Activated T-cell treated with anti-CD3 and anti-CD28 coated beads, Interleukin-2, amount 50 U/mL, for 72 hours (primary cell): Measurements from ENCODE around the gene ZNF134. TPM values are rescaled to one million over a fixed set of nuclear protein-coding genes. Genes with fewer than 3 reads are reported as not detected.

Experiments
- ATAC-seq, 2 donors: fragments of 150-1000 bp; cut with Tn5 transposase; replicated peaks in 1 of 2; 2 replicates each; pipeline ENCODE4 v1.10.0; 2021; ENCODE audit warnings: moderate library complexity in 2 of 2, mild to moderate bottlenecking in 1 of 2
- DNase-seq, 2 donors: peaks; one replicate each; pipeline ENCODE4 v3.0.0; 2021 to 2022; ENCODE audit warnings: mixed read lengths in 1 of 2
- H3K27ac Mint-ChIP-seq: one replicate; pipeline ENCODE4 v1.8.0; 2022; ENCODE audit warnings: mild to moderate bottlenecking, moderate library complexity, mixed read lengths
- H3K27me3 Mint-ChIP-seq: one replicate; pipeline ENCODE4 v1.8.0; 2022; ENCODE audit warnings: low read depth, mixed read lengths
- H3K36me3 Mint-ChIP-seq, 2 donors: one replicate each; pipeline ENCODE4 v1.8.0; 2022; ENCODE audit warnings: mixed read lengths in 2 of 2, mild to moderate bottlenecking in 1 of 2; ENCODE audit not compliant: insufficient read depth in 2 of 2
- H3K4me1 Mint-ChIP-seq: one replicate; pipeline ENCODE4 v1.8.0; 2022; ENCODE audit warnings: low read depth, mixed read lengths
- H3K4me3 Mint-ChIP-seq, 2 donors: one replicate each; pipeline ENCODE4 v1.8.0; 2022; ENCODE audit warnings: mild to moderate bottlenecking in 2 of 2, mixed read lengths in 2 of 2, moderate library complexity in 2 of 2
- H3K9me3 Mint-ChIP-seq, 2 donors: one replicate each; pipeline ENCODE4 v1.8.0; 2022; ENCODE audit warnings: mixed read lengths in 2 of 2
- total RNA-seq, 2 donors: library from RNA; stranded (reverse); gene quantifications; one replicate each; pipeline ENCODE4 v1.2.3, GENCODE V29; 2022

ZNF134 gene
- total RNA-seq, result 10 to 100 TPM; 12.8 to 14.0 TPM

- peak; percentile 100 for ATAC-seq
- H3K4me1 Mint-ChIP-seq, result peaks cover 36% of the 10 kb centered on the region
- H3K36me3 Mint-ChIP-seq, result peaks cover 58 to 66% of the 10 kb centered on the region in 2 donors
- H3K4me3 Mint-ChIP-seq, result peak within 1 kb of the TSS; percentile 90 to 94
- DNase-seq, result peak; percentile 91 to 94
- H3K27me3 Mint-ChIP-seq, result no peaks in the 10 kb centered on the region
- H3K9me3 Mint-ChIP-seq, result peaks cover 35 to 46% of the 10 kb centered on the region in 2 donors
- peak within 1 kb of the TSS; percentile 25 for H3K27ac Mint-ChIP-seq
Observed at GRCh38 chr19:57613941-57614743, at the start of gene ZNF134. Gene ZNF134, plus strand, starts transcription at chr19:57614242. Its CDS starts 5,227 bp downstream, at chr19:57619469.

- DNase-seq, result no peak
- Mint-ChIP-seq H3K27ac (no peak overlapping the region), H3K4me1 (no peaks in the 10 kb centered on the region), H3K36me3 (peaks cover 33 to 44% of the 10 kb centered on the region in 2 donors), H3K9me3 (peaks cover 29 to 44% of the 10 kb centered on the region in 2 donors), H3K4me3 (no peak overlapping the region), H3K27me3 (no peaks in the 10 kb centered on the region)
- no peak for ATAC-seq
Observed at GRCh38 chr19:57566396-57567265, 47.4 kb upstream of the ZNF134 start.

GRCh38 chr19:57570707-57571106 lies 43.3 kb upstream of the ZNF134 start:
- H3K4me3 Mint-ChIP-seq, result no peak overlapping the region
- peaks cover 55 to 62% of the 10 kb centered on the region in 2 donors for H3K36me3 Mint-ChIP-seq
- H3K9me3 Mint-ChIP-seq, result peaks cover 21 to 48% of the 10 kb centered on the region in 2 donors
- no peaks in the 10 kb centered on the region for H3K4me1 Mint-ChIP-seq
- DNase-seq, result no peak
- H3K27ac Mint-ChIP-seq, result no peak overlapping the region
- ATAC-seq, result no peak
- H3K27me3 Mint-ChIP-seq, result no peaks in the 10 kb centered on the region

- peaks cover 28 to 52% of the 10 kb centered on the region in 2 donors for H3K9me3 Mint-ChIP-seq
- H3K4me1 Mint-ChIP-seq, result peaks cover 8% of the 10 kb centered on the region
- peaks cover 65 to 70% of the 10 kb centered on the region in 2 donors for H3K36me3 Mint-ChIP-seq
- DNase-seq (no peak), ATAC-seq (no peak)
- no peaks in the 10 kb centered on the region for H3K27me3 Mint-ChIP-seq
- no peak overlapping the region for H3K27ac Mint-ChIP-seq
- no peak overlapping the region for H3K4me3 Mint-ChIP-seq
Observed at GRCh38 chr19:57572415-57572947, 41.6 kb upstream of the ZNF134 start.

- Mint-ChIP-seq H3K36me3 (peaks cover 63 to 75% of the 10 kb centered on the region in 2 donors), H3K9me3 (peaks cover 28 to 42% of the 10 kb centered on the region in 2 donors), H3K27ac (no peak overlapping the region), H3K4me1 (peaks cover 20% of the 10 kb centered on the region), H3K4me3 (no peak overlapping the region), H3K27me3 (no peaks in the 10 kb centered on the region)
- ATAC-seq (no peak), DNase-seq (no peak)
Observed at GRCh38 chr19:57576661-57577060, 37.4 kb upstream of the ZNF134 start.

- Mint-ChIP-seq H3K36me3 (peaks cover 53 to 68% of the 10 kb centered on the region in 2 donors), H3K27ac (peak within 1 kb of the TSS; percentile 40), H3K4me3 (peak within 1 kb of the TSS; percentile 84 to 85)
Observed at GRCh38 chr19:57578487-57579205, 35.4 kb upstream of the ZNF134 start, which contains the start of gene ZNF416. Gene ZNF416, minus strand, starts transcription at chr19:57578911. Its CDS starts 207 bp downstream, at chr19:57578704.

GRCh38 chr19:57583104-57583520 lies 30.9 kb upstream of the ZNF134 start:
- Mint-ChIP-seq H3K4me3 (peak overlapping the region; percentile 92 to 98), H3K27ac (no peak overlapping the region), H3K9me3 (peaks cover 33 to 35% of the 10 kb centered on the region in 2 donors), H3K36me3 (peaks cover 47 to 68% of the 10 kb centered on the region in 2 donors), H3K27me3 (no peaks in the 10 kb centered on the region), H3K4me1 (peaks cover 26% of the 10 kb centered on the region)
- DNase-seq (no peak), ATAC-seq (no peak)

More at GRCh38 chr19:57578487-57579205, 35.4 kb upstream of the ZNF134 start, which contains the start of gene ZNF416:
- ATAC-seq (peak; percentile 94), DNase-seq (peak; percentile 95 to 97)
- peaks cover 23% of the 10 kb centered on the region for H3K4me1 Mint-ChIP-seq
- H3K9me3 Mint-ChIP-seq, result peaks cover 32 to 41% of the 10 kb centered on the region in 2 donors
- H3K27me3 Mint-ChIP-seq, result no peaks in the 10 kb centered on the region

- H3K27ac Mint-ChIP-seq, result peak within 1 kb of the TSS; percentile 79
- H3K4me1 Mint-ChIP-seq, result peaks cover 24% of the 10 kb centered on the region
- peak within 1 kb of the TSS; percentile 92 to 98 for H3K4me3 Mint-ChIP-seq
- ATAC-seq (peak; percentile 91 to 93), DNase-seq (peak; percentile 83 to 91)
- H3K36me3 Mint-ChIP-seq, result peaks cover 51 to 71% of the 10 kb centered on the region in 2 donors
- H3K9me3 Mint-ChIP-seq, result peaks cover 35 to 38% of the 10 kb centered on the region in 2 donors
- H3K27me3 Mint-ChIP-seq, result no peaks in the 10 kb centered on the region
Observed at GRCh38 chr19:57583521-57584416, 30.3 kb upstream of the ZNF134 start, which contains the start of gene ZIK1. Gene ZIK1, plus strand, starts transcription at chr19:57584145. Its CDS starts 212 bp downstream, at chr19:57584357.

GRCh38 chr19:57587529-57587928 lies 26.5 kb upstream of the ZNF134 start:
- Mint-ChIP-seq H3K27me3 (no peaks in the 10 kb centered on the region), H3K9me3 (peaks cover 31 to 41% of the 10 kb centered on the region in 2 donors), H3K36me3 (peaks cover 68 to 79% of the 10 kb centered on the region in 2 donors), H3K4me1 (peaks cover 20% of the 10 kb centered on the region), H3K4me3 (no peak overlapping the region), H3K27ac (no peak overlapping the region)
- ATAC-seq (no peak), DNase-seq (no peak)

GRCh38 chr19:57599377-57599760 lies 14.7 kb upstream of the ZNF134 start:
- H3K9me3 Mint-ChIP-seq, result peaks cover 26 to 34% of the 10 kb centered on the region in 2 donors
- peak in 1 of 2 donors; percentile 36 for ATAC-seq
- H3K27me3 Mint-ChIP-seq, result no peaks in the 10 kb centered on the region
- peaks cover 40 to 42% of the 10 kb centered on the region in 2 donors for H3K36me3 Mint-ChIP-seq
- no peak overlapping the region for H3K27ac Mint-ChIP-seq
- no peak for DNase-seq
- H3K4me3 Mint-ChIP-seq, result peak overlapping the region; percentile 86 to 91
- peaks cover 20% of the 10 kb centered on the region for H3K4me1 Mint-ChIP-seq

GRCh38 chr19:57599761-57600383 lies 14.2 kb upstream of the ZNF134 start, which contains the start of gene ZNF530:
Gene ZNF530, plus strand, starts transcription at chr19:57599885. Its CDS starts 4,461 bp downstream, at chr19:57604346.
- DNase-seq (peak; percentile 92), ATAC-seq (peak; percentile 100)
- H3K9me3 Mint-ChIP-seq, result peaks cover 29 to 37% of the 10 kb centered on the region in 2 donors
- peaks cover 42 to 47% of the 10 kb centered on the region in 2 donors for H3K36me3 Mint-ChIP-seq
- no peak within 1 kb of the TSS for H3K27ac Mint-ChIP-seq
- peaks cover 20% of the 10 kb centered on the region for H3K4me1 Mint-ChIP-seq
- H3K4me3 Mint-ChIP-seq, result peak within 1 kb of the TSS; percentile 86 to 91
- H3K27me3 Mint-ChIP-seq, result no peaks in the 10 kb centered on the region
